K562 (cell line): ENCODE data around the gene PPFIA1. TPM values are rescaled to one million over a fixed set of nuclear protein-coding genes. Genes with fewer than 3 reads are reported as not detected.

Experiments used
- ARID3A ChIP-seq: IDR thresholded peaks from 2 replicates; pipeline ENCODE4 v1.6.1; 2012; ENCODE audit warnings: low read depth, low read length, improper control_type of control experiment, borderline replicate concordance
- BRD9 ChIP-seq: fragments of 450-650 bp; IDR thresholded peaks from 2 replicates; pipeline ENCODE4 v1.6.1; 2018; ENCODE audit warnings: low read depth; ENCODE audit not compliant: partially characterized antibody
- KAT7 ChIP-seq: sonication (generic); formaldehyde crosslinking; IDR thresholded peaks from 2 replicates; pipeline ENCODE4 v1.8.0; 2022; ENCODE audit warnings: missing genetic modification reagents, mild to moderate bottlenecking, borderline replicate concordance
- NONO ChIP-seq, 2 experiments: fragments of 200-400 bp in 1 of 2; fragments of 450-650 bp in 1 of 2; formaldehyde crosslinking in 1 of 2; IDR thresholded peaks; 2 replicates each; pipeline ENCODE4 v1.6.1; 2017; ENCODE audit warnings: low read depth in 2 of 2, mild to moderate bottlenecking in 2 of 2, moderate library complexity in 2 of 2, low read length in 1 of 2
- POLR2G ChIP-seq: fragments of 200-400 bp; formaldehyde crosslinking; IDR thresholded peaks from 2 replicates; pipeline ENCODE4 v1.6.1; 2017; ENCODE audit warnings: low read depth, mild to moderate bottlenecking, antibody characterized with exemption, low read length, moderate library complexity
- RAD51 ChIP-seq: fragments of 450-650 bp; IDR thresholded peaks from 2 replicates; pipeline ENCODE4 v1.7.1; 2016; ENCODE audit warnings: low read depth, mild to moderate bottlenecking, borderline replicate concordance
- REST ChIP-seq, 2 experiments: fragments of 450-650 bp; formaldehyde crosslinking in 1 of 2; IDR thresholded peaks; 2 replicates each; pipeline versions ENCODE4 v1.4.0 to v1.6.1; 2014 to 2020; ENCODE audit warnings: mild to moderate bottlenecking in 2 of 2, borderline replicate concordance in 1 of 2, low read depth in 1 of 2
- RHOXF2B ChIP-seq: fragments of 250-450 bp; sonication (Bioruptor Pico); conservative IDR thresholded peaks from 2 replicates; pipeline ENCODE4 v1.5.1; 2021
- SUPT5H ChIP-seq: fragments of 450-650 bp; IDR thresholded peaks from 2 replicates; pipeline ENCODE4 v1.6.1; 2016
- ZNF507 ChIP-seq: conservative IDR thresholded peaks from 2 replicates; pipeline ENCODE4 v1.6.1; 2017; ENCODE audit warnings: missing genetic modification characterization, missing compliant biosample characterization
- ZNF583 ChIP-seq: fragments of 250-450 bp; sonication (Bioruptor Pico); IDR thresholded peaks from 2 replicates; pipeline ENCODE4 v1.4.0; 2020
- polyA plus RNA-seq, 8 experiments: library from polyadenylated mRNA; depleted of rRNA in 4 of 8; stranded (reverse) in 5 of 8; unstranded in 3 of 8; fragments of >200 nt; fragmentation: Nextera tagmentation in 2 of 8; fragmentation: Illumina TruSeq in 1 of 8; extraction: Ambion mirVana in 2 of 8; extraction: Trizol in 1 of 8; gene quantifications; 2 replicates each; pipeline versions ENCODE4 v1.2.1 to v1.2.3, GENCODE V29; 2011 to 2014; ENCODE audit warnings: inconsistent platforms in 1 of 8, missing spikeins in 1 of 8
- total RNA-seq, 7 experiments: library from RNA; depleted of rRNA in 6 of 7; stranded (reverse); fragments of >200 nt in 6 of 7; fragmentation: Illumina TruSeq in 2 of 7; extraction: Trizol in 2 of 7; gene quantifications; 2 replicates each; pipeline versions ENCODE4 v1.2.1 to v1.2.3, GENCODE V29; 2011 to 2021; ENCODE audit warnings: low replicate concordance in 1 of 7
- TF ChIP-seq, protein P1 (sequence below): conservative IDR thresholded peaks from 2 replicates; pipeline ENCODE4 v1.6.1; 2011; ENCODE audit warnings: low read depth, mild to moderate bottlenecking, low read length; ENCODE audit not compliant: control insufficient read depth
- TF ChIP-seq, protein P2 (sequence below): IDR thresholded peaks from 3 replicates; pipeline ENCODE4 v1.6.1; 2011; ENCODE audit warnings: borderline replicate concordance, mild to moderate bottlenecking; ENCODE audit not compliant: insufficient read length, insufficient read depth

The PPFIA1 gene
- total and polyA plus RNA-seq, 9 of the 15 experiments (the other 6 are each of a cell fraction or from before 2014, with no cell fraction given): 9.9 to 41.5 (median 28.5) TPM

DNA sequence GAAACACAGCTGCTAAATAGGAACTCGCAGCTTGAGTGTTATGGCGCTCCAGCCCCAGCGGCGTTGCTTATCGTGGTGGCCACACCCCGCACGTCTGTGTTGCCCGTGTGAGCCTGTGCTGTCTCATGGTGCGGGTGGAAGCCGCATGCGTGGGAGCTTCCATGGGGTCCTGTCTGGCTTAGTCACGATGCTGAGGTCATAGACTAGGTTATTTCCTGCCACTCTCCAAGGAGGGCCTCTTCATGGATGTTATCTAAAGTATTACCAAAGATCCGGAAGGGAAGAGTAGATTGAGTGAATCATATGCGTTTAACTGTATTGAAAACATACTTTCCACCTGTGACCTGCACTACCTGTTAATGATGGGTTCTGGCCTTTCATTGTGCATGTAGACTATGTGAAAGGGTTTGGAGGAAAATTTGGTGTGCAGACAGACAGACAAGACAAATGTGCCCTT, 149.5 kb downstream of the PPFIA1 start (continued):
- TF ChIP-seq REST (IDR thresholded peaks at IDR 0.05; ENCODE audit: borderline replicate concordance): peak; percentile 20; the same call in 1 of the 2 replicates
- TF ChIP-seq REST (CRISPR knock-in tag; IDR thresholded peaks at IDR 0.05; ENCODE audit: low read depth): no peak
- TF ChIP-seq KAT7: peak; percentile 58; the same call in 1 of the 2 replicates
- TF ChIP-seq RHOXF2B (CRISPR knock-in tag): no peak
- TF ChIP-seq ZNF583 (CRISPR knock-in tag): no peak; the same call in 1 of the 2 replicates
- 0 out of 4 replicates have a peak, but pooled peaks of 1 of the 2 experiments have one; percentile 69 for TF ChIP-seq NONO (IDR thresholded peaks at IDR 0.05; ENCODE audit: low read depth in 2 of 2, low read length in 1 of 2)
- no peak for TF ChIP-seq ZNF507 (tag)
- TF ChIP-seq SUPT5H: peak; percentile 52; the same call in 1 of the 2 replicates
- TF ChIP-seq, protein P1, sequence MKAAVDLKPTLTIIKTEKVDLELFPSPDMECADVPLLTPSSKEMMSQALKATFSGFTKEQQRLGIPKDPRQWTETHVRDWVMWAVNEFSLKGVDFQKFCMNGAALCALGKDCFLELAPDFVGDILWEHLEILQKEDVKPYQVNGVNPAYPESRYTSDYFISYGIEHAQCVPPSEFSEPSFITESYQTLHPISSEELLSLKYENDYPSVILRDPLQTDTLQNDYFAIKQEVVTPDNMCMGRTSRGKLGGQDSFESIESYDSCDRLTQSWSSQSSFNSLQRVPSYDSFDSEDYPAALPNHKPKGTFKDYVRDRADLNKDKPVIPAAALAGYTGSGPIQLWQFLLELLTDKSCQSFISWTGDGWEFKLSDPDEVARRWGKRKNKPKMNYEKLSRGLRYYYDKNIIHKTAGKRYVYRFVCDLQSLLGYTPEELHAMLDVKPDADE: peak; percentile 90
- TF ChIP-seq, protein P2, sequence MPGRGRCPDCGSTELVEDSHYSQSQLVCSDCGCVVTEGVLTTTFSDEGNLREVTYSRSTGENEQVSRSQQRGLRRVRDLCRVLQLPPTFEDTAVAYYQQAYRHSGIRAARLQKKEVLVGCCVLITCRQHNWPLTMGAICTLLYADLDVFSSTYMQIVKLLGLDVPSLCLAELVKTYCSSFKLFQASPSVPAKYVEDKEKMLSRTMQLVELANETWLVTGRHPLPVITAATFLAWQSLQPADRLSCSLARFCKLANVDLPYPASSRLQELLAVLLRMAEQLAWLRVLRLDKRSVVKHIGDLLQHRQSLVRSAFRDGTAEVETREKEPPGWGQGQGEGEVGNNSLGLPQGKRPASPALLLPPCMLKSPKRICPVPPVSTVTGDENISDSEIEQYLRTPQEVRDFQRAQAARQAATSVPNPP: no peak
- TF ChIP-seq ARID3A: peak; percentile 95
- TF ChIP-seq POLR2G: peak; percentile 75
- no peak for TF ChIP-seq BRD9
- no peak for TF ChIP-seq RAD51
